SK-N-SH (cell line): ENCODE data around the gene PLAGL2.
"Not testable (repeated sequence)": the region's sequence is repeated elsewhere in the genome, so short reads cannot be mapped to it uniquely, and the experiment has no call there.

Experiments
- EP300 ChIP-seq, 2 experiments: IDR thresholded peaks; 2 replicates each; pipeline versions ENCODE4 v1.4.0 to v1.6.1; 2012; ENCODE audit warnings: borderline replicate concordance in 1 of 2, low read depth in 1 of 2, low read length in 1 of 2
- EZH2phosphoT487 ChIP-seq: fragments of 200-600 bp; sonication (generic); IDR thresholded peaks from 2 replicates; pipeline ENCODE4 v1.6.1; 2017; ENCODE audit warnings: low read depth, mixed run types, mild to moderate bottlenecking, antibody characterized with exemption, moderate library complexity, borderline replicate concordance
- GABPA ChIP-seq: IDR thresholded peaks from 2 replicates; pipeline ENCODE4 v1.4.0; 2012; ENCODE audit warnings: low read depth, mild to moderate bottlenecking
- POLR2AphosphoS5 ChIP-seq: IDR thresholded peaks from 2 replicates; pipeline ENCODE4 v1.6.1; 2012; ENCODE audit warnings: low read depth, low read length
- RCOR1 ChIP-seq: fragments of 150-350 bp; IDR thresholded peaks from 2 replicates; pipeline ENCODE4 v1.6.1; 2017; ENCODE audit warnings: antibody characterized with exemption, low read length
- SIN3A ChIP-seq: IDR thresholded peaks from 2 replicates; pipeline ENCODE4 v1.6.1; 2012; ENCODE audit warnings: low read depth, mild to moderate bottlenecking, low read length, moderate library complexity, borderline replicate concordance
- SMC3 ChIP-seq: IDR thresholded peaks from 2 replicates; pipeline ENCODE4 v1.6.1; 2012; ENCODE audit warnings: low read depth, low read length, improper control_type of control experiment
- TAF1 ChIP-seq: IDR thresholded peaks from 2 replicates; pipeline ENCODE4 v1.6.1; 2012; ENCODE audit warnings: low read depth, mild to moderate bottlenecking, low read length, moderate library complexity, borderline replicate concordance
- TEAD4 ChIP-seq: IDR thresholded peaks from 2 replicates; pipeline ENCODE4 v1.4.0; 2012; ENCODE audit warnings: mild to moderate bottlenecking, borderline replicate concordance; ENCODE audit not compliant: insufficient read depth
- TF ChIP-seq, protein P1 (sequence below): fragments of 200-600 bp; sonication (generic); IDR thresholded peaks from 2 replicates; pipeline ENCODE4 v1.6.1; 2017; ENCODE audit warnings: antibody characterized with exemption, mild to moderate bottlenecking, moderate library complexity
- TF ChIP-seq, protein P2 (sequence below): fragments of 150-350 bp; IDR thresholded peaks from 2 replicates; pipeline ENCODE4 v1.6.1; 2017; ENCODE audit warnings: antibody characterized with exemption, low read length, low read depth, borderline replicate concordance
- TF ChIP-seq, protein P3 (sequence below): IDR thresholded peaks from 2 replicates; pipeline ENCODE4 v1.6.1; 2012; ENCODE audit warnings: mild to moderate bottlenecking, low read depth, low read length, moderate library complexity

DNA sequence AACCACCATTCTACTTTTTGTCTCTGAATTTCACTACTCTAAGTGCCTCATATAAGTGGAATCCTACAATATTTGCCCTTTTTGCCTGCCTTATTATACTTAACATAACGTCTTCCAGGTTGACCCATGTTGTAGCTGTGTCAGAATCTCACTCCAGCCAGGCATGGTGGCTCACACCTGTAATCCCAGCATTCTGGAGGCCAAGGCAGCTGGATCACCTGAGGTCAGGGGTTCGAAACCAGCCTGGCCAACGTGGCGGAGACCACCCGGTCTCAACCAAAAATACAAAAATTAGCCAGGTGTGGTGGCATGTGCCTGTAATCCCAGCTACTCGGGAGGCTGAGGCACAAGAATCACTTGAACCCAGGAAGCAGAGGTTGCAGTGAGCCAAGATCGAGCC, 29.8 kb downstream of the PLAGL2 start:
- TF ChIP-seq, protein P1, sequence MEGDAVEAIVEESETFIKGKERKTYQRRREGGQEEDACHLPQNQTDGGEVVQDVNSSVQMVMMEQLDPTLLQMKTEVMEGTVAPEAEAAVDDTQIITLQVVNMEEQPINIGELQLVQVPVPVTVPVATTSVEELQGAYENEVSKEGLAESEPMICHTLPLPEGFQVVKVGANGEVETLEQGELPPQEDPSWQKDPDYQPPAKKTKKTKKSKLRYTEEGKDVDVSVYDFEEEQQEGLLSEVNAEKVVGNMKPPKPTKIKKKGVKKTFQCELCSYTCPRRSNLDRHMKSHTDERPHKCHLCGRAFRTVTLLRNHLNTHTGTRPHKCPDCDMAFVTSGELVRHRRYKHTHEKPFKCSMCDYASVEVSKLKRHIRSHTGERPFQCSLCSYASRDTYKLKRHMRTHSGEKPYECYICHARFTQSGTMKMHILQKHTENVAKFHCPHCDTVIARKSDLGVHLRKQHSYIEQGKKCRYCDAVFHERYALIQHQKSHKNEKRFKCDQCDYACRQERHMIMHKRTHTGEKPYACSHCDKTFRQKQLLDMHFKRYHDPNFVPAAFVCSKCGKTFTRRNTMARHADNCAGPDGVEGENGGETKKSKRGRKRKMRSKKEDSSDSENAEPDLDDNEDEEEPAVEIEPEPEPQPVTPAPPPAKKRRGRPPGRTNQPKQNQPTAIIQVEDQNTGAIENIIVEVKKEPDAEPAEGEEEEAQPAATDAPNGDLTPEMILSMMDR = not testable (repeated sequence)
- TF ChIP-seq, protein P2, sequence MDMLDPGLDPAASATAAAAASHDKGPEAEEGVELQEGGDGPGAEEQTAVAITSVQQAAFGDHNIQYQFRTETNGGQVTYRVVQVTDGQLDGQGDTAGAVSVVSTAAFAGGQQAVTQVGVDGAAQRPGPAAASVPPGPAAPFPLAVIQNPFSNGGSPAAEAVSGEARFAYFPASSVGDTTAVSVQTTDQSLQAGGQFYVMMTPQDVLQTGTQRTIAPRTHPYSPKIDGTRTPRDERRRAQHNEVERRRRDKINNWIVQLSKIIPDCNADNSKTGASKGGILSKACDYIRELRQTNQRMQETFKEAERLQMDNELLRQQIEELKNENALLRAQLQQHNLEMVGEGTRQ = not testable (repeated sequence)
- TF ChIP-seq RCOR1; EZH2phosphoT487; TAF1; GABPA; EP300 (IDR thresholded peaks at IDR 0.05; ENCODE audit: borderline replicate concordance in 1 of 2, low read depth in 1 of 2, low read length in 1 of 2); SIN3A; POLR2AphosphoS5; TEAD4; SMC3: not testable (repeated sequence)
- TF ChIP-seq, protein P3, sequence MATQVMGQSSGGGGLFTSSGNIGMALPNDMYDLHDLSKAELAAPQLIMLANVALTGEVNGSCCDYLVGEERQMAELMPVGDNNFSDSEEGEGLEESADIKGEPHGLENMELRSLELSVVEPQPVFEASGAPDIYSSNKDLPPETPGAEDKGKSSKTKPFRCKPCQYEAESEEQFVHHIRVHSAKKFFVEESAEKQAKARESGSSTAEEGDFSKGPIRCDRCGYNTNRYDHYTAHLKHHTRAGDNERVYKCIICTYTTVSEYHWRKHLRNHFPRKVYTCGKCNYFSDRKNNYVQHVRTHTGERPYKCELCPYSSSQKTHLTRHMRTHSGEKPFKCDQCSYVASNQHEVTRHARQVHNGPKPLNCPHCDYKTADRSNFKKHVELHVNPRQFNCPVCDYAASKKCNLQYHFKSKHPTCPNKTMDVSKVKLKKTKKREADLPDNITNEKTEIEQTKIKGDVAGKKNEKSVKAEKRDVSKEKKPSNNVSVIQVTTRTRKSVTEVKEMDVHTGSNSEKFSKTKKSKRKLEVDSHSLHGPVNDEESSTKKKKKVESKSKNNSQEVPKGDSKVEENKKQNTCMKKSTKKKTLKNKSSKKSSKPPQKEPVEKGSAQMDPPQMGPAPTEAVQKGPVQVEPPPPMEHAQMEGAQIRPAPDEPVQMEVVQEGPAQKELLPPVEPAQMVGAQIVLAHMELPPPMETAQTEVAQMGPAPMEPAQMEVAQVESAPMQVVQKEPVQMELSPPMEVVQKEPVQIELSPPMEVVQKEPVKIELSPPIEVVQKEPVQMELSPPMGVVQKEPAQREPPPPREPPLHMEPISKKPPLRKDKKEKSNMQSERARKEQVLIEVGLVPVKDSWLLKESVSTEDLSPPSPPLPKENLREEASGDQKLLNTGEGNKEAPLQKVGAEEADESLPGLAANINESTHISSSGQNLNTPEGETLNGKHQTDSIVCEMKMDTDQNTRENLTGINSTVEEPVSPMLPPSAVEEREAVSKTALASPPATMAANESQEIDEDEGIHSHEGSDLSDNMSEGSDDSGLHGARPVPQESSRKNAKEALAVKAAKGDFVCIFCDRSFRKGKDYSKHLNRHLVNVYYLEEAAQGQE = not testable (repeated sequence)
